Upper lobe of right lung (tissue), 1 donor: ENCODE measurements around the gene AHR. TPM values are rescaled to one million over a fixed set of nuclear protein-coding genes. Genes with fewer than 3 reads are reported as not detected.
A peak's percentile ranks its signal among the peaks of the same experiment; 100 is the strongest.

Experiments
- ATAC-seq: fragments of 200-7000 bp; cut with Tn5 transposase; one replicate; pipeline ENCODE4 v1.9.1; 2020; ENCODE audit warnings: mild to moderate bottlenecking, moderate library complexity
- DNase-seq: peaks from one replicate; pipeline ENCODE4 v3.0.0-alpha.2; 2020
- H3K27ac ChIP-seq: fragments of 200-600 bp; one replicate; pipeline ENCODE4 v1.8.0; 2022
- H3K27me3 ChIP-seq: fragments of 200-600 bp; one replicate; pipeline ENCODE4 v1.8.0; 2022; ENCODE audit warnings: mild to moderate bottlenecking
- H3K36me3 ChIP-seq: fragments of 200-600 bp; one replicate; pipeline ENCODE4 v1.8.0; 2022
- H3K4me1 ChIP-seq: fragments of 200-600 bp; one replicate; pipeline ENCODE4 v1.8.0; 2022
- H3K4me3 ChIP-seq: fragments of 200-600 bp; one replicate; pipeline ENCODE4 v1.8.0; 2022; ENCODE audit warnings: mild to moderate bottlenecking
- H3K9me3 ChIP-seq: fragments of 200-600 bp; one replicate; pipeline ENCODE4 v1.8.0; 2022
- CTCF ChIP-seq: fragments of 200-600 bp; IDR thresholded peaks from one replicate; pipeline ENCODE4 v1.8.0; 2022; ENCODE audit warnings: antibody characterized with exemption
- intact Hi-C: fragments of 100-400 bp; cut with DNase I; formaldehyde crosslinking; loops from one replicate; pipeline ENCODE4 v1.11.0; 2022
- total RNA-seq: library from RNA; stranded (reverse); fragmentation: NEBNext Ultra II Directional; extraction: Animal tissue kit (Norgen Biotek cat#: 25700); gene quantifications from one replicate; pipeline ENCODE4 v1.2.1, GENCODE V29; 2021
- donor health status: DM: no; HTN: yes; CAD: no; lungs with severe emphysema.

Gene AHR
- total RNA-seq, 1 donor from 2014 or later = 118 TPM

- no peak overlapping the region for H3K27ac ChIP-seq
- H3K4me1 ChIP-seq = no peaks in the 10 kb centered on the region
- no peak for DNase-seq
- ATAC-seq = no peak
- intact Hi-C loops = no loop called here
- TF ChIP-seq CTCF = no peak
- peaks cover 26% of the 10 kb centered on the region for H3K9me3 ChIP-seq
- H3K27me3 ChIP-seq = no peaks in the 10 kb centered on the region
- no peaks in the 10 kb centered on the region for H3K36me3 ChIP-seq
- H3K4me3 ChIP-seq = no peak overlapping the region
These were observed 28.9 kb upstream of the AHR start for GRCh38 chr7:17269341-17270221.

- Histone ChIP-seq H3K27ac (peak overlapping the region; percentile 25), H3K9me3 (peaks cover 7% of the 10 kb centered on the region), H3K4me3 (no peak overlapping the region), H3K27me3 (no peaks in the 10 kb centered on the region), H3K4me1 (peaks cover 8% of the 10 kb centered on the region), H3K36me3 (no peaks in the 10 kb centered on the region)
- intact Hi-C loops = no loop called here
- DNase-seq (no peak), ATAC-seq (peak; percentile 35)
- no peak for TF ChIP-seq CTCF
These were observed 23.8 kb upstream of the AHR start for GRCh38 chr7:17274551-17275245.

GRCh38 chr7:17275749-17276671 is 22.4 kb upstream of the AHR start:
- TF ChIP-seq CTCF = no peak
- intact Hi-C loops = no loop called here
- Histone ChIP-seq H3K27me3 (no peaks in the 10 kb centered on the region), H3K4me1 (peaks cover 8% of the 10 kb centered on the region), H3K27ac (peak overlapping the region; percentile 66), H3K36me3 (no peaks in the 10 kb centered on the region), H3K9me3 (no peaks in the 10 kb centered on the region), H3K4me3 (no peak overlapping the region)
- no peak for DNase-seq
- peak; percentile 94 for ATAC-seq

GRCh38 chr7:17279061-17279460 is 19.4 kb upstream of the AHR start:
- H3K27me3 ChIP-seq = no peaks in the 10 kb centered on the region
- intact Hi-C loops = no loop called here
- TF ChIP-seq CTCF = no peak
- H3K36me3 ChIP-seq = no peaks in the 10 kb centered on the region
- DNase-seq (no peak), ATAC-seq (no peak)
- H3K4me1 ChIP-seq = peaks cover 8% of the 10 kb centered on the region
- no peak overlapping the region for H3K27ac ChIP-seq
- H3K9me3 ChIP-seq = no peaks in the 10 kb centered on the region
- no peak overlapping the region for H3K4me3 ChIP-seq

- peaks cover 4% of the 10 kb centered on the region for H3K4me1 ChIP-seq
- intact Hi-C loops = no loop called here
- H3K4me3 ChIP-seq = no peak overlapping the region
- DNase-seq (no peak), ATAC-seq (peak; percentile 39)
- no peak overlapping the region for H3K27ac ChIP-seq
- no peaks in the 10 kb centered on the region for H3K36me3 ChIP-seq
- no peak for TF ChIP-seq CTCF
- H3K27me3 ChIP-seq = no peaks in the 10 kb centered on the region
- no peaks in the 10 kb centered on the region for H3K9me3 ChIP-seq
These were observed 9.3 kb upstream of the AHR start for GRCh38 chr7:17289074-17289645.
